ENCODE results near the gene IRX6.

IRX6 gene

GRCh38 chr16:55323637-55324271 is at the start of gene IRX6:
IRX6 (plus strand) TSS chr16:55324203; CDS start chr16:55325092, 889 bp downstream.
- Histone ChIP-seq H3K9ac (ENCODE audit: low read depth, low read length) (peak within 1 kb of the TSS; percentile 47), H3K27me3 (ENCODE audit: control insufficient read depth, insufficient read depth, low read length) (peaks cover 58% of the 10 kb centered on the region), H3K9me3 (ENCODE audit: control insufficient read depth, insufficient read depth, low read length) (no peaks in the 10 kb centered on the region), H3K36me3 (ENCODE audit: control insufficient read depth, insufficient read depth, low read length) (no peaks in the 10 kb centered on the region), H3K4me1 (ENCODE audit: control insufficient read depth, insufficient read depth, low read length) (peaks cover 2% of the 10 kb centered on the region), H3K4me3 (ENCODE audit: low read depth, low read length) (peak within 1 kb of the TSS; percentile 64)

GRCh38 chr16:55274391-55274790 is 49.6 kb upstream of the IRX6 start:
- Histone ChIP-seq H3K9ac (ENCODE audit: low read depth, low read length) (no peak overlapping the region), H3K9me3 (ENCODE audit: control insufficient read depth, insufficient read depth, low read length) (no peaks in the 10 kb centered on the region), H3K4me3 (ENCODE audit: low read depth, low read length) (no peak overlapping the region), H3K4me1 (ENCODE audit: control insufficient read depth, insufficient read depth, low read length) (no peaks in the 10 kb centered on the region), H3K36me3 (ENCODE audit: control insufficient read depth, insufficient read depth, low read length) (no peaks in the 10 kb centered on the region), H3K27me3 (ENCODE audit: control insufficient read depth, insufficient read depth, low read length) (no peaks in the 10 kb centered on the region)

- Histone ChIP-seq H3K9ac (ENCODE audit: low read depth, low read length) (no peak overlapping the region), H3K36me3 (ENCODE audit: control insufficient read depth, insufficient read depth, low read length) (no peaks in the 10 kb centered on the region)
Observed at GRCh38 chr16:55275167-55275566, 48.8 kb upstream of the IRX6 start.

GRCh38 chr16:55275869-55276268 is 48.1 kb upstream of the IRX6 start:
- no peaks in the 10 kb centered on the region for H3K4me1 ChIP-seq (ENCODE audit: control insufficient read depth, insufficient read depth, low read length)
- H3K36me3 ChIP-seq (ENCODE audit: control insufficient read depth, insufficient read depth, low read length), result no peaks in the 10 kb centered on the region
- H3K9ac ChIP-seq (ENCODE audit: low read depth, low read length), result no peak overlapping the region
- H3K9me3 ChIP-seq (ENCODE audit: control insufficient read depth, insufficient read depth, low read length), result no peaks in the 10 kb centered on the region
- no peak overlapping the region for H3K4me3 ChIP-seq (ENCODE audit: low read depth, low read length)
- H3K27me3 ChIP-seq (ENCODE audit: control insufficient read depth, insufficient read depth, low read length), result no peaks in the 10 kb centered on the region

More at GRCh38 chr16:55275167-55275566, 48.8 kb upstream of the IRX6 start:
- H3K27me3 ChIP-seq (ENCODE audit: control insufficient read depth, insufficient read depth, low read length), result no peaks in the 10 kb centered on the region
- H3K9me3 ChIP-seq (ENCODE audit: control insufficient read depth, insufficient read depth, low read length), result no peaks in the 10 kb centered on the region
- no peak overlapping the region for H3K4me3 ChIP-seq (ENCODE audit: low read depth, low read length)
- no peaks in the 10 kb centered on the region for H3K4me1 ChIP-seq (ENCODE audit: control insufficient read depth, insufficient read depth, low read length)

GRCh38 chr16:55277536-55277935 is 46.5 kb upstream of the IRX6 start:
- Histone ChIP-seq H3K4me3 (ENCODE audit: low read depth, low read length) (no peak overlapping the region), H3K36me3 (ENCODE audit: control insufficient read depth, insufficient read depth, low read length) (no peaks in the 10 kb centered on the region), H3K27me3 (ENCODE audit: control insufficient read depth, insufficient read depth, low read length) (no peaks in the 10 kb centered on the region), H3K9ac (ENCODE audit: low read depth, low read length) (no peak overlapping the region), H3K9me3 (ENCODE audit: control insufficient read depth, insufficient read depth, low read length) (no peaks in the 10 kb centered on the region), H3K4me1 (ENCODE audit: control insufficient read depth, insufficient read depth, low read length) (no peaks in the 10 kb centered on the region)

GRCh38 chr16:55279598-55279997 is 44.4 kb upstream of the IRX6 start:
- Histone ChIP-seq H3K27me3 (ENCODE audit: control insufficient read depth, insufficient read depth, low read length) (no peaks in the 10 kb centered on the region), H3K9me3 (ENCODE audit: control insufficient read depth, insufficient read depth, low read length) (no peaks in the 10 kb centered on the region), H3K9ac (ENCODE audit: low read depth, low read length) (no peak overlapping the region), H3K4me1 (ENCODE audit: control insufficient read depth, insufficient read depth, low read length) (peaks cover 7% of the 10 kb centered on the region), H3K4me3 (ENCODE audit: low read depth, low read length) (no peak overlapping the region), H3K36me3 (ENCODE audit: control insufficient read depth, insufficient read depth, low read length) (no peaks in the 10 kb centered on the region)

GRCh38 chr16:55280587-55280986 is 43.4 kb upstream of the IRX6 start:
- Histone ChIP-seq H3K27me3 (ENCODE audit: control insufficient read depth, insufficient read depth, low read length) (no peaks in the 10 kb centered on the region), H3K36me3 (ENCODE audit: control insufficient read depth, insufficient read depth, low read length) (no peaks in the 10 kb centered on the region), H3K4me1 (ENCODE audit: control insufficient read depth, insufficient read depth, low read length) (peaks cover 7% of the 10 kb centered on the region), H3K4me3 (ENCODE audit: low read depth, low read length) (no peak overlapping the region), H3K9me3 (ENCODE audit: control insufficient read depth, insufficient read depth, low read length) (no peaks in the 10 kb centered on the region), H3K9ac (ENCODE audit: low read depth, low read length) (no peak overlapping the region)

- no peaks in the 10 kb centered on the region for H3K36me3 ChIP-seq (ENCODE audit: control insufficient read depth, insufficient read depth, low read length)
- H3K9ac ChIP-seq (ENCODE audit: low read depth, low read length), result no peak overlapping the region
- no peaks in the 10 kb centered on the region for H3K9me3 ChIP-seq (ENCODE audit: control insufficient read depth, insufficient read depth, low read length)
- peaks cover 7% of the 10 kb centered on the region for H3K4me1 ChIP-seq (ENCODE audit: control insufficient read depth, insufficient read depth, low read length)
- H3K4me3 ChIP-seq (ENCODE audit: low read depth, low read length), result no peak overlapping the region
- no peaks in the 10 kb centered on the region for H3K27me3 ChIP-seq (ENCODE audit: control insufficient read depth, insufficient read depth, low read length)
Observed at GRCh38 chr16:55282441-55282840, 41.6 kb upstream of the IRX6 start.

- H3K27me3 ChIP-seq (ENCODE audit: control insufficient read depth, insufficient read depth, low read length), result no peaks in the 10 kb centered on the region
- H3K9ac ChIP-seq (ENCODE audit: low read depth, low read length), result no peak overlapping the region
- H3K9me3 ChIP-seq (ENCODE audit: control insufficient read depth, insufficient read depth, low read length), result no peaks in the 10 kb centered on the region
- no peak overlapping the region for H3K4me3 ChIP-seq (ENCODE audit: low read depth, low read length)
- H3K36me3 ChIP-seq (ENCODE audit: control insufficient read depth, insufficient read depth, low read length), result no peaks in the 10 kb centered on the region
- H3K4me1 ChIP-seq (ENCODE audit: control insufficient read depth, insufficient read depth, low read length), result peaks cover 7% of the 10 kb centered on the region
Observed at GRCh38 chr16:55283812-55284717, 39.9 kb upstream of the IRX6 start.

GRCh38 chr16:55284718-55285099 is 39.3 kb upstream of the IRX6 start:
- H3K4me3 ChIP-seq (ENCODE audit: low read depth, low read length), result no peak overlapping the region

GRCh38 chr16:55285586-55285985 is 38.4 kb upstream of the IRX6 start:
- H3K4me1 ChIP-seq (ENCODE audit: control insufficient read depth, insufficient read depth, low read length), result peaks cover 7% of the 10 kb centered on the region
- no peak overlapping the region for H3K9ac ChIP-seq (ENCODE audit: low read depth, low read length)
- no peaks in the 10 kb centered on the region for H3K36me3 ChIP-seq (ENCODE audit: control insufficient read depth, insufficient read depth, low read length)
- no peaks in the 10 kb centered on the region for H3K27me3 ChIP-seq (ENCODE audit: control insufficient read depth, insufficient read depth, low read length)
- H3K9me3 ChIP-seq (ENCODE audit: control insufficient read depth, insufficient read depth, low read length), result no peaks in the 10 kb centered on the region
- H3K4me3 ChIP-seq (ENCODE audit: low read depth, low read length), result no peak overlapping the region

More at GRCh38 chr16:55284718-55285099, 39.3 kb upstream of the IRX6 start:
- Histone ChIP-seq H3K27me3 (ENCODE audit: control insufficient read depth, insufficient read depth, low read length) (no peaks in the 10 kb centered on the region), H3K9me3 (ENCODE audit: control insufficient read depth, insufficient read depth, low read length) (no peaks in the 10 kb centered on the region), H3K4me1 (ENCODE audit: control insufficient read depth, insufficient read depth, low read length) (peaks cover 7% of the 10 kb centered on the region), H3K36me3 (ENCODE audit: control insufficient read depth, insufficient read depth, low read length) (no peaks in the 10 kb centered on the region), H3K9ac (ENCODE audit: low read depth, low read length) (no peak overlapping the region)

GRCh38 chr16:55289353-55289752 is 34.6 kb upstream of the IRX6 start:
- H3K9me3 ChIP-seq (ENCODE audit: control insufficient read depth, insufficient read depth, low read length), result no peaks in the 10 kb centered on the region

More at GRCh38 chr16:55289353-55289752, 34.6 kb upstream of the IRX6 start:
- H3K4me3 ChIP-seq (ENCODE audit: low read depth, low read length), result no peak overlapping the region
- H3K9ac ChIP-seq (ENCODE audit: low read depth, low read length), result no peak overlapping the region
- no peaks in the 10 kb centered on the region for H3K27me3 ChIP-seq (ENCODE audit: control insufficient read depth, insufficient read depth, low read length)
- peaks cover 12% of the 10 kb centered on the region for H3K4me1 ChIP-seq (ENCODE audit: control insufficient read depth, insufficient read depth, low read length)
- H3K36me3 ChIP-seq (ENCODE audit: control insufficient read depth, insufficient read depth, low read length), result no peaks in the 10 kb centered on the region

Data from iPS-15b (cell line).